Fibroblast of mammary gland (primary cell): ENCODE data around the gene IFI27.

Experiments used
- DNase-seq: peaks from one replicate; pipeline ENCODE4 v3.0.0-alpha.2; 2010; ENCODE audit warnings: low read depth
- H3K4me3 ChIP-seq: 2 replicates; pipeline ENCODE4 v1.5.1; 2011; ENCODE audit warnings: low read depth, mild to moderate bottlenecking, low read length, moderate library complexity; ENCODE audit not compliant: control insufficient read depth
- CTCF ChIP-seq: conservative IDR thresholded peaks from 2 replicates; pipeline ENCODE4 v1.5.1; 2011; ENCODE audit warnings: low read depth, low read length, inconsistent platforms; ENCODE audit not compliant: control insufficient read depth, insufficient read depth

The IFI27 gene

GRCh38 chr14:94102768-94103482 lies 7.6 kb upstream of the IFI27 start:
- no peak overlapping the region for H3K4me3 ChIP-seq
- no peak for TF ChIP-seq CTCF
- no peak for DNase-seq

- no peak overlapping the region for H3K4me3 ChIP-seq
- DNase-seq: no peak
- TF ChIP-seq CTCF: no peak
Observed at GRCh38 chr14:94103554-94104150, 6.9 kb upstream of the IFI27 start.

GRCh38 chr14:94104731-94105130 lies 5.8 kb upstream of the IFI27 start:
- no peak for DNase-seq
- no peak overlapping the region for H3K4me3 ChIP-seq
- no peak for TF ChIP-seq CTCF

- no peak for DNase-seq
- TF ChIP-seq CTCF: no peak
- no peak overlapping the region for H3K4me3 ChIP-seq
Observed at GRCh38 chr14:94109915-94110250, 653 bp upstream of the IFI27 start.

GRCh38 chr14:94111276-94112095 lies 950 bp downstream of the IFI27 start:
- peak overlapping the region; percentile 37 for H3K4me3 ChIP-seq
- TF ChIP-seq CTCF: no peak

GRCh38 chr14:94112513-94113063 lies 2.1 kb downstream of the IFI27 start:
- no peak overlapping the region for H3K4me3 ChIP-seq
- no peak for DNase-seq
- no peak for TF ChIP-seq CTCF

More at GRCh38 chr14:94111276-94112095, 950 bp downstream of the IFI27 start:
- no peak for DNase-seq
